ENCODE measurements around the gene POFUT2.

- no peak for TF ChIP-seq CTCF (IDR thresholded peaks at IDR 0.05; ENCODE audit: low read length)
- TF ChIP-seq EZH2 (IDR thresholded peaks at IDR 0.05; ENCODE audit: borderline replicate concordance, low read length) = no peak
Observed at GRCh38 chr21:45326169-45326851, 38.6 kb upstream of the POFUT2 start.

Data from OCI-LY1 (cell line).